Mucosa of descending colon (tissue), 3 donors: ENCODE data around the gene SGCD. TPM values are rescaled to one million over a fixed set of nuclear protein-coding genes. Genes with fewer than 3 reads are reported as not detected.

Experiments used
- ATAC-seq: fragments of 200-7000 bp; cut with Tn5 transposase; one replicate; pipeline ENCODE4 v1.9.1; 2020; ENCODE audit warnings: mild to moderate bottlenecking, moderate library complexity
- DNase-seq, 3 donors: peaks; one replicate each; pipeline ENCODE4 v3.0.0-alpha.2; 2020
- H3K36me3 ChIP-seq: fragments of 200-600 bp; one replicate; pipeline ENCODE4 v1.8.0; 2021; ENCODE audit warnings: low read depth, mild to moderate bottlenecking
- H3K4me1 ChIP-seq: fragments of 200-600 bp; one replicate; pipeline ENCODE4 v1.8.0; 2021; ENCODE audit warnings: low read depth, mild to moderate bottlenecking
- H3K4me3 ChIP-seq: fragments of 200-600 bp; one replicate; pipeline ENCODE4 v1.8.0; 2021; ENCODE audit warnings: mild to moderate bottlenecking
- H3K9me3 ChIP-seq: fragments of 200-600 bp; one replicate; pipeline ENCODE4 v1.8.0; 2021; ENCODE audit warnings: mild to moderate bottlenecking
- intact Hi-C, 2 donors: fragments of 100-400 bp; cut with DNase I in 1 of 2; cut with micrococcal nuclease in 1 of 2; formaldehyde crosslinking; loops; one replicate each; pipeline versions ENCODE4 v1.11.0 to v1.11.1; 2022; cut with DNase I, micrococcal nuclease
- total RNA-seq, 3 donors: library from RNA; stranded (reverse); fragmentation: NEBNext Ultra II Directional in 2 of 3; extraction: Animal tissue kit (Norgen Biotek cat#: 25700) in 2 of 3; gene quantifications; one replicate each; pipeline versions ENCODE4 v1.2.1 to v1.2.4, GENCODE V29; 2021 to 2023
- TF ChIP-seq, protein P1 (sequence below): fragments of 200-600 bp; IDR thresholded peaks from one replicate; pipeline ENCODE4 v1.8.0; 2022; ENCODE audit warnings: antibody characterized with exemption, mild to moderate bottlenecking
- donor health status: DM: no; HTN: no; CAD: no; lungs with moderate emphysema.
- donor health status: DM: no; HTN: no; CAD: no.
- donor health status: DM: no; HTN: yes; CAD: no.

SGCD gene
- total RNA-seq, 3 donors from 2014 or later = 1.2 to 7.4 (median 2.0) TPM

GRCh38 chr5:156444753-156445291 lies 117.9 kb downstream of the SGCD start:
- intact Hi-C loops = no loop called here
- Histone ChIP-seq H3K4me3 (no peak overlapping the region), H3K4me1 (no peaks in the 10 kb centered on the region), H3K9me3 (no peaks in the 10 kb centered on the region), H3K36me3 (no peaks in the 10 kb centered on the region)
- no peak for ATAC-seq
- TF ChIP-seq, protein P1, sequence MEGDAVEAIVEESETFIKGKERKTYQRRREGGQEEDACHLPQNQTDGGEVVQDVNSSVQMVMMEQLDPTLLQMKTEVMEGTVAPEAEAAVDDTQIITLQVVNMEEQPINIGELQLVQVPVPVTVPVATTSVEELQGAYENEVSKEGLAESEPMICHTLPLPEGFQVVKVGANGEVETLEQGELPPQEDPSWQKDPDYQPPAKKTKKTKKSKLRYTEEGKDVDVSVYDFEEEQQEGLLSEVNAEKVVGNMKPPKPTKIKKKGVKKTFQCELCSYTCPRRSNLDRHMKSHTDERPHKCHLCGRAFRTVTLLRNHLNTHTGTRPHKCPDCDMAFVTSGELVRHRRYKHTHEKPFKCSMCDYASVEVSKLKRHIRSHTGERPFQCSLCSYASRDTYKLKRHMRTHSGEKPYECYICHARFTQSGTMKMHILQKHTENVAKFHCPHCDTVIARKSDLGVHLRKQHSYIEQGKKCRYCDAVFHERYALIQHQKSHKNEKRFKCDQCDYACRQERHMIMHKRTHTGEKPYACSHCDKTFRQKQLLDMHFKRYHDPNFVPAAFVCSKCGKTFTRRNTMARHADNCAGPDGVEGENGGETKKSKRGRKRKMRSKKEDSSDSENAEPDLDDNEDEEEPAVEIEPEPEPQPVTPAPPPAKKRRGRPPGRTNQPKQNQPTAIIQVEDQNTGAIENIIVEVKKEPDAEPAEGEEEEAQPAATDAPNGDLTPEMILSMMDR = no peak
- no peak for DNase-seq

DNA sequence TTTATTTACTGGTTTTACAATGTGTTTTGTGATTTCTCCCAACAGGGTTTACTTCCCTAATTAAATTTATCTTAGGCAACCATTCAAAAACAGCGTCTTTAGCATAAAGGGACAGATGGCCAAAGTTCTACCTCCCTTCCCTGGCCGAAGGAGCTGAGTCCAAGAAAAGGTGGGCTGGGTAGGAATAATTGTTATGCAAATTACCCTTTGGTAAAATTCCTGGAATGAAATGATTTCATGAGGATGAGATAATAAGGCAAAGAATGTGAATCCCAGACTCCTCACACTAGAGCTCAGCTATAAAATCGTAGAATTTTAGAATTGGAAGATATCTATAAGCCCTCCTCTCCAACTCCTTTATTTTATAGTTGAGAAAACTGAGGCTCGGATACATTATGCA lies 119.6 kb downstream of the SGCD start:
- no peak for ATAC-seq
- Histone ChIP-seq H3K36me3 (no peaks in the 10 kb centered on the region), H3K4me3 (no peak overlapping the region), H3K4me1 (no peaks in the 10 kb centered on the region), H3K9me3 (no peaks in the 10 kb centered on the region)
- intact Hi-C loops = no loop called here
- DNase-seq = no peak
- TF ChIP-seq, protein P1 = no peak

DNA sequence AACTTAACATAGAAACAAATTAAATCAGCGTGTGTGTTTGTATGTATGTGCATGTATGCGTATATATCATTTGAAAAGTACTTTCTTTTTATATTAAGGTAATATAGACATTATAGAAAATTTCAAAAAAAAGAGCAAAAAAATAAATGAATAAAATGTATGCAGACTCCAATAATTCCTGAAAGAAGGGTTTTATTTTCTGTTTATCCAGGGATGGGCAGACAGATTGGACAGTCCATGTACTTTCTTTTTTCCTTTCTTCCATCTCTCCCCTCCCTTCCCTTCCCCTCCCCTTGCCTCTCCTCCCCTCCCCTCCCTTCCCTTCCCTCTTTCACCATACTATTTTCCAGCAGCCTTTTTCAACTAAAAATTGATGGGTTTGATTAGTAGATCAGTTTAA lies 123.8 kb downstream of the SGCD start:
- Histone ChIP-seq H3K4me3 (no peak overlapping the region), H3K9me3 (no peaks in the 10 kb centered on the region), H3K4me1 (no peaks in the 10 kb centered on the region), H3K36me3 (no peaks in the 10 kb centered on the region)
- ATAC-seq = no peak
- intact Hi-C loops = no loop called here
- DNase-seq = no peak
- TF ChIP-seq, protein P1 = no peak

DNA sequence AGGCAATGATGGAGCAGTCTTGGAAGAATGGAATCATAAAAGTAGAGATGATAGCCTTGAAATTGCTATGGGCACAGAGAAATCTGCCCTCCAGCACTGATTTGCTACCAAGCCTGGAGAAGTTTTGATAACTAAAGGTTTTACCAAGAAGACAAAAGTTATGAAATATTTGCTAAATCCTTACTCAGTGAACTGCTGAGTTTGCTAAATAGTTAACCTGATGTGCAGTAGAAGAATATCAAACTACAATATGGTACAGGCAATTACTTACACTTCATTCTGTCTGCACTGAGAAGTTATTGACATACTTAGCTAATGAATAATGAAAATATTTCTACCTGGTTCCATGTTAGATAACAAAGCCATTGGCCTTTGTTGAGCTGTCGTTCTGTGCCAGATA lies 124.5 kb downstream of the SGCD start:
- ATAC-seq = no peak
- no peak for DNase-seq
- no peaks in the 10 kb centered on the region for H3K9me3 ChIP-seq
- no peaks in the 10 kb centered on the region for H3K36me3 ChIP-seq
- intact Hi-C loops = no loop called here
- TF ChIP-seq, protein P1 = no peak
- H3K4me3 ChIP-seq = no peak overlapping the region
- no peaks in the 10 kb centered on the region for H3K4me1 ChIP-seq

GRCh38 chr5:156456857-156457256 lies 129.9 kb downstream of the SGCD start:
- intact Hi-C loops = no loop called here
- Histone ChIP-seq H3K36me3 (no peaks in the 10 kb centered on the region), H3K4me1 (no peaks in the 10 kb centered on the region), H3K9me3 (no peaks in the 10 kb centered on the region), H3K4me3 (no peak overlapping the region)
- ATAC-seq = no peak
- TF ChIP-seq, protein P1 = no peak
- no peak for DNase-seq
